OCI-M2 (cell line): ENCODE data around the gene GULP1.

Source experiments
- DNase-seq: peaks from one replicate; lab custom pipeline; 2025; ENCODE audit not compliant: unreplicated experiment; lab: John Stamatoyannopoulos, UW

Gene GULP1

GRCh38 chr2:188322569-188323551 lies 31.2 kb downstream of the GULP1 start:
- DNase-seq = no peak

GRCh38 chr2:188324067-188324466 lies 32.4 kb downstream of the GULP1 start:
- no peak for DNase-seq

DNA sequence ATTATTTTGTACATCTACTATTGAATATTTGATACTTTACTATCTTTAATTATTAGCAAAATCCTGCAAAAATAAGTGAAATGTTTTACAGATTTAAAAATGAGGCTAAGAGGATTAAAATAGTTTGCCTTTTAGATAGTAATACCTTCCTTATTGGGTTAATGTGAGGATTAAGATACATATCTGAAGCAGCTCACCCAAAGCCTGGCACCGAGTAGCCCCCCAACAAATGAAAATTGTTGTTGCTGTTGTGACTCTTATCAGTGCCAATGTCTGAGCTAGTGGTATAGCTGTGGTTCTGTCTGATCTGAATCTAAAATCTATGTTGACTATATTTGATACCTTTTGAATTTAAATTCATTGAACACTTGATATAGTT lies 34.6 kb downstream of the GULP1 start:
- no peak for DNase-seq

DNA sequence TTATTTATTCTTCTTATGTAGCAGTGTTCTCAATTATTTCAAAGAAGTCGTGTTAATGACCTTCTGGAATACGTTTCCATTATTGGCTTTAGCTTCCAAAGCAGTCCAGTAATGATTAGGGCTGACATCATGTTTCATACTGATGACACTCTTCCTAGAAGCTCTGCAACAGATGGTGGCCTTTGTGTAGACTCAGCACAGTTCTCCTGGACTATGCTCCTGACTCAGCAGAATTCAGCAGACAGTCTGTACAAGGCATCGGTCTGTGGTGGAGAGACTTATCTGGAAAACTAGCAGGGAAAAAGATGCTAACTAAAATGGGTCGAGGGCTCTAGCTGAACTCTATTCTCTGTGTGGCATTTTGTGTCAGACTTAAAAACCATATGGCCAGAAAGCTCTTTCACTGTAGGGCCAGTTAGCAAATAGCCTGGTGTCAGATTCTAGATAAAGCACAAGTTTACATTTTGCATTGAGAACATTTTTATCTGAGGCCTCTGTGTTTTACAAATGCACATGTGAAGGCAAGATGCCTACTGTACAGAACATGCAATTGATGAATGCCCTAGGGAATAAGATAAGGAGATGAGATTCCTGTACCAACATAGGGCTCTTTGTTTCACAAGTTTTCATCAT lies 35.1 kb downstream of the GULP1 start:
- no peak for DNase-seq

- DNase-seq = no peak
Observed at GRCh38 chr2:188327518-188328213, 36.0 kb downstream of the GULP1 start.

- DNase-seq = no peak
Observed at GRCh38 chr2:188328419-188328818, 36.7 kb downstream of the GULP1 start.

- no peak for DNase-seq
Observed at GRCh38 chr2:188330316-188331053, 38.8 kb downstream of the GULP1 start.

DNA sequence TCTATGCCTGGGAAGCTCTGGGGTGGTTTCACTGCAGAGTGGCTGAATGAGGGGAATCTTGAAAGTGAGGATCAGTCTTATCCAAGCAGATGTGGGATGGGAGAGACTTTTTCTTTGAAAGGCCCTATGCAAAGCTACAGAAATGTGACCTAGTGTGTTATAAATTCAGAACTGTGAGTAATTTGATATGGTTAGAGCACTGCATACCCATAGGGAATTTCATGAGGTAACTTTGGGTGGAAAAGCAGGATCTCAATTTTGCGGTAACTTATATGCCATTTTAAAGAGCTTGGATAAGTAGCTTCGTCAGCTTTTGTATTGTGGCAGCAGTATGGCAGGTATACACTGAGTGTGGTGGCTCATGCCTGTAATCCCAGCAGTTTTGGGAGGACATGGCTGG lies 40.9 kb downstream of the GULP1 start:
- no peak for DNase-seq

DNA sequence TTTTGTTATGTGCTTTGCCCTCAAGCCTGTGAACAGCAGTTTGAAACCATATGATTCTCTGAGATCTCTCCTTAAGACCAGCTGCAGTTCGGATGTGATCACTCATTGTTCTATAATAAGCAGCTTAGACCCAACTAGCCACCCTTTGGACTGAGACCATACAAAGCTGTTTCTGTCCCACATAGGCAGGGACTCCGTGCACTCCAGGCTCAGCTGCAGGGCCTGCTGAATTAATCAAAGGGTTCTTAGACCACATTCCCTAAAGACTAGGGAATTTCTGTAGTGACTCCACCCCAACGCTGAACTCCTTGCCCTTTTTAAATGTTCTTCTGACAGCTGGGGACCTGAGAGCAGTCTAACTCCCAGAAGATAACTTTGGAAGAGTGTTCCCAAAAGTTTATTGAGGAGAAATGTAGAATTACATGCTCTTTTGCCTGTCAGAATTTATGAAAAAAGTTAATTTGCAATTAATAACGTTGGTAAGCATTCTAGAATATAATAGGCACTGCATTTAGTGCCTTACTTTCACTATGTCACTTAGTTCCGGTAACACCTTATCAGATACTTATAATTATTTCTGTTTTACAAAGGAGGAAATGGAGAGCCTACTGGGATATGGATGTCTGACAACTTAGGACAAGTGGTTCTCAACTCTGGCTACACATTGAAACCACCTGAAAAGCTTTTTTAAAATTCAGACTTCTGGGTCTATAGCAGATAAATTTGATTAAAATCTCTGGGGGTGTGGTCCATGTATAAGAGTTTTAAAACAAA lies 42.3 kb downstream of the GULP1 start:
- no peak for DNase-seq

- no peak for DNase-seq
Observed at GRCh38 chr2:188338463-188338862, 46.8 kb downstream of the GULP1 start.

DNA sequence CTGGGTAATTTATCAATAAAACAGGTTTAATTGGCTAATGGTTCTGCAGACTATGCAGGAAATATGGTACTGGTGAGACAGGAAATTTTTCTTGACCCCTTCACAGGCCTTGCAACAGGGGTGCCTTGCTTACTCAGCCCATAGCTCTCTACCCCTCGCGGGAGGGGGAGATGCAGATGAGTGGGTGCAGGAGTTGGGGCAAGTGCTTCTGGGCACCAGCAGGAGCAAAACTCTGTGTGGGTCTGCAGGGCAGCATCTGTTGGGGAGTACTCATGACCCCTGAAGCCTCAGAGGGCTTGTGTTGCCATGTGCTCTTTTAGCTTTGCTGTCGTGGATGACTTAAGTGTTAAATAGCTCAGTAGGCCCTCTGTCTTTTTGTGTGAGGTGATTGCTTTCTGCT lies 48.6 kb downstream of the GULP1 start:
- no peak for DNase-seq

DNA sequence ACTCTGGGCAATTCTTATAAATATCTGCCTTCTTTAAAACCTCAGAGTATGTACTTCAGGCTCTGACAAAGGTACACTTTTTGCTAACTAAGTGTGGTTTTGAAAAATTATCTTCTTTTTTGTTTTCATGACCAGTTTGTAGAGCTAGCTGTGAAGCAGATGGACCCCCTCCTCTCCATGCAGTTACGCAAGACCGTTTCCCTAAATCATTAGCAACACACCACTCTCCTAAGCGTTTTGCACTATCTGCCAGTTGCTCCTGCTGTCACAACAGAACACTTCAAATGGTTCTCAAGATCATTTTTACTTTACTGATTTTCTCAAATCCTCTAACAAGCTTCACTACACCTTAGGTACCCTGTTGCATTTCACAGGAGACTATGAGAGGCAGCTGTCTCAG lies 53.3 kb downstream of the GULP1 start:
- DNase-seq = no peak

- no peak for DNase-seq
Observed at GRCh38 chr2:188345426-188345825, 53.8 kb downstream of the GULP1 start.

- no peak for DNase-seq
Observed at GRCh38 chr2:188345831-188346458, 54.3 kb downstream of the GULP1 start.

GRCh38 chr2:188349019-188349418 lies 57.3 kb downstream of the GULP1 start:
- no peak for DNase-seq

DNA sequence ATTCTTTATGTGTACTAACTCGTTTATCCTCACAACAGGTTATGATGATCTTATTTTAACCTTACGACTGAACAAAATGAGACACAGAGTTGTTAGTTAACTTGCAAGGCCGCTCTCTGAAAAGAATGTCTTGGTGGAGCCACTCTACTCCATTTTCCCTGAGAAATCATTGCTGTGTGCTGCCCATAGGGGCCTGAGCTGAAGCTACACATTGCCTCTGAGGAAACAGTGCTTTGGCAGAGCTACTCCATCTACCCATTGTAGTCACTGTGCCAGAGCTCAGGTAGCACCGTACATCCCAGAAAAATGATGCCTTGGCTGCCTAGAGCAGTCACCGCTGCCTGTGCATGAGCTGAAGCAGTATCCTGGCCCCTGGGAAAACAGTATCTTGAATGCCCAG lies 61.6 kb downstream of the GULP1 start:
- no peak for DNase-seq

- DNase-seq = no peak
Observed at GRCh38 chr2:188360485-188361263, 69.0 kb downstream of the GULP1 start.

- no peak for DNase-seq
Observed at GRCh38 chr2:188364033-188364630, 72.5 kb downstream of the GULP1 start.
